ENCODE data around the gene THEM5.

GRCh38 chr1:151843398-151843797 lies 10.1 kb downstream of the THEM5 start:
- no peak for TF ChIP-seq CTCF (IDR thresholded peaks at IDR 0.05)
- TF ChIP-seq POLR2A (IDR thresholded peaks at IDR 0.05), result no peak
